ENCODE measurements around the gene KIAA1671. TPM values are rescaled to one million over a fixed set of nuclear protein-coding genes. Genes with fewer than 3 reads are reported as not detected.
"Not testable (repeated sequence)": the region's sequence is repeated elsewhere in the genome, so short reads cannot be mapped to it uniquely, and the experiment has no call there.

The KIAA1671 gene
- total RNA-seq, 1 donor from 2014 or later: 17.3 TPM

GRCh38 chr22:25237503-25237902 lies 285.0 kb downstream of the KIAA1671 start:
- no peaks in the 10 kb centered on the region for H3K9me3 ChIP-seq (ENCODE audit: low read depth)
- no peaks in the 10 kb centered on the region for H3K79me2 ChIP-seq (ENCODE audit: low read depth)
- H3K4me3 ChIP-seq: no peak overlapping the region
- H3K4me2 ChIP-seq: no peak overlapping the region
- H3K36me3 ChIP-seq: no peaks in the 10 kb centered on the region
- TF ChIP-seq EZH2phosphoT487 (IDR thresholded peaks at IDR 0.05): no peak
- no peak for TF ChIP-seq EZH2 (IDR thresholded peaks at IDR 0.05)
- no peak for TF ChIP-seq CTCF (IDR thresholded peaks at IDR 0.05)
- Mint-ChIP-seq H3K4me3 (no peak overlapping the region), H3K27ac (no peak overlapping the region), H3K27me3 (ENCODE audit: insufficient read depth, low read depth) (peaks cover 4% of the 10 kb centered on the region), H3K9me3 (no peaks in the 10 kb centered on the region), H3K36me3 (no peaks in the 10 kb centered on the region), H3K4me1 (peaks cover 6% of the 10 kb centered on the region)
- H3F3A ChIP-seq (ENCODE audit: low read depth): no peaks in the 10 kb centered on the region
- no peaks in the 10 kb centered on the region for H3K27me3 ChIP-seq
- H2AFZ ChIP-seq (replicated peaks): no peak overlapping the region
- H4K20me1 ChIP-seq (ENCODE audit: low read depth): no peaks in the 10 kb centered on the region
- DNase-seq (ENCODE audit: low spot score): peak; percentile 30
- H3K4me1 ChIP-seq: no peaks in the 10 kb centered on the region
- H3K9ac ChIP-seq: no peak overlapping the region
- H3K27ac ChIP-seq: no peak overlapping the region

- not testable (repeated sequence) for H3K9me3 ChIP-seq (ENCODE audit: low read depth); DNase-seq (ENCODE audit: low spot score); H3K4me1 Mint-ChIP-seq; H3K4me3 ChIP-seq; H3K27me3 Mint-ChIP-seq (ENCODE audit: insufficient read depth, low read depth); H3K4me3 Mint-ChIP-seq; H3K9ac ChIP-seq; H3K27me3 ChIP-seq; H3K79me2 ChIP-seq (ENCODE audit: low read depth); H4K20me1 ChIP-seq (ENCODE audit: low read depth); H3K27ac Mint-ChIP-seq; H3K9me3 Mint-ChIP-seq; H3F3A ChIP-seq (ENCODE audit: low read depth); H3K27ac ChIP-seq; H2AFZ ChIP-seq (replicated peaks); H3K4me1 ChIP-seq; H3K36me3 ChIP-seq; H3K36me3 Mint-ChIP-seq; H3K4me2 ChIP-seq
Observed at GRCh38 chr22:25238058-25238457, 285.5 kb downstream of the KIAA1671 start.

Small RNAs within 50 kb of the gene (small RNA-seq; reads per million reads assigned to genes)
- not detected for gene Z99916.2

Other genes starting within 250 kb of the KIAA1671 start
- not detected in 2 replicates for gene PIWIL3, start 178.0 kb upstream of the KIAA1671 start, total RNA-seq (ENCODE audit: low replicate concordance)
- gene SGSM1, start 146.5 kb upstream of the KIAA1671 start, total RNA-seq (ENCODE audit: low replicate concordance): 1.1 and 1.8 TPM in 2 replicates
- not detected in 2 replicates for gene LHFPL7, start 6.0 kb upstream of the KIAA1671 start, total RNA-seq (ENCODE audit: low replicate concordance)
- 0.19 TPM in 1 of 2 replicates, not detected in the other for gene CRYBB3, start 247.1 kb downstream of the KIAA1671 start, total RNA-seq (ENCODE audit: low replicate concordance)